GM19238 (cell line): ENCODE data around the gene CHD5.

Source experiments
- DNase-seq: peaks from one replicate; pipeline ENCODE4 v3.0.0; 2011; ENCODE audit warnings: low spot score; ENCODE audit not compliant: insufficient read length

Gene CHD5

DNA sequence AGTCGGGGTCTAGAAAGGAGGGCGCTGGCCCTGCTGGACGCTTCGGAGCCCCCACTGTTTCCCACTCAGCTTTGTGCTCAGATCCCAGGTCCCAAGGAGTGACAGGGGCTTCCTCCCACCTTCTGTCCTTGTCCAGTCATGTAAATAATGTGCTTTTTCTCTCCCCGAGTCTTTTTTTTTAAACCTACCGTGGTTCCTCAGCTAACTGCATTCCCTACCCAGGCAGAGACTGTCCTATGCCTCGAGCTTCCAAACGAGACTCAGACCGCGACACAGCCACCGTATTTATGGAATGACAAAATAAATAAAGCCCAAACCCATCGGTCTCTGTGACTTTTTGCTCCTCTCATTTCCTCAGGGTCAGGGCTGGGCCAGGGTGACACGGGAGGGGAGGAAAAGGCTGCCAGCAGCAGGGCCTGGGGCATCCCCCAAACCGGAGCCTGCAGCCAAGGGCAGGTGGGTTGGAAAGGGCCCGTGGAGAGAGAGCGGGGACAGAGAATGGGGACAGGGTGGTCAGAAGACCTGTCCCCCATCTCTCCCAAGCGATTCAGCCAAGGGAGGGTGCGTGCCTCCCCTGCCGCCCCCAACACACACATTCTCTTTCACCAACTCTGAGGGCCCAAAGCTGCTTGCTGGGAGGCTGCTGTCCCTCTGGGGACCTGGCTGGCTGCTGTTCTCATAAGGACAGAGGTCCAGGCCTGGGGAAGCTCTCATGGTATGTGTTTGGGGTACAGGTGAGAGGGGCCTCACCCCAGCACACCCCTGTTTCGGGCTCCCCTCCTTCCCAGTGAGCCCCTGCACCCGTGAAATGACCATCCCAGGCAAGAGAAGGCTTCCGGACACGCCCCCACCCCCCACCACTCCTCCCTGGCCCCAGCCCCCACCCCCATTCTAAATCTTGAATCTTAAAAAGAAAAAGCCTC is 79.0 kb downstream of the CHD5 start:
- no peak for DNase-seq

DNA sequence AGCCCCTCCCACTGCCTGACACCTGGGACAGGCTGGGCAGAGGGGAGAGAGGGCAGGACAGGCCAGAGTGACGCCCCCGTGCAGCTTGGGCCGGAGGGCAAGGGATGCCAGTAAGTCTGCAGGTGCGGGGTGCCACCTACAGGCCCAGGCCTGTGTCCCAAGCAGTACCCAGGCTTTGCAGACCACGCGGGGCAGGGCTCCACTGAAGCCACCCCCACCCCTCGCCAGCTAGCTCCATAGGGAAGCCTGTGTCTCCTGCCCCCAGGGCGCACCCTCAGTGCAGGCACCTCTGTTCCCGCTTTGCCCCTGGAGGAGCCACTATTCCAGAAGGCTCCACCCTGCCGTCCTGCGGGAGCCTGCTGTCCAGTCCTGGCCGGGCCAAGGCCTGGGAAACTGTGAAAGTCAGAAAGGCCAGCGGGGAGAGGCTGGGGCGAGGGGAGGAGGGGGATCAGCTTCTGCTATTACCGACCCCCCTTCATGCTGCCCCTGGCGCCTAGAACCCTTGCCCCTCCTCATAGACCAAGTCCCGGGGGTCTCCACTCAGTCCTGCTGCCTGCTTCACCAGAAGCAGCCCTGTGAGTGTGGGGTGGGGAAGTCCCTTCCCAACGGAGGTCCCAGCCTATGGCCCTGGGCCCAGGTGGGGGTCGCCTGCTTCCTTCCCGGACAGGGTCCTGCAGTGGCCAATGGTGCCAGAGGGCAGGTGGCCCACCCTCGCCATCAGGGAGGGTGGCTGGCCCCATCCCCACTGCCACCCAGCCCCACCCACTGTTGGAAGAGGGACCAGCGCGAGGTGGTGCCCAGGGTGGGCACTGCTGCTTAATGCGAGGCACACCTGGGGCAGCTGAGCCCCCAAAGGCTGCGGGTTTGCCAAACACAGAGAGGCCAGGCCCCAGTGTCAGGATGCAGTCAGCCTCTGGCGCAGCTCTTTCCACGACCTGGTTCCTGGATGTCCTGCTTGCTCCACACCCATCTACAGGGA is 80.0 kb downstream of the CHD5 start:
- no peak for DNase-seq

DNA sequence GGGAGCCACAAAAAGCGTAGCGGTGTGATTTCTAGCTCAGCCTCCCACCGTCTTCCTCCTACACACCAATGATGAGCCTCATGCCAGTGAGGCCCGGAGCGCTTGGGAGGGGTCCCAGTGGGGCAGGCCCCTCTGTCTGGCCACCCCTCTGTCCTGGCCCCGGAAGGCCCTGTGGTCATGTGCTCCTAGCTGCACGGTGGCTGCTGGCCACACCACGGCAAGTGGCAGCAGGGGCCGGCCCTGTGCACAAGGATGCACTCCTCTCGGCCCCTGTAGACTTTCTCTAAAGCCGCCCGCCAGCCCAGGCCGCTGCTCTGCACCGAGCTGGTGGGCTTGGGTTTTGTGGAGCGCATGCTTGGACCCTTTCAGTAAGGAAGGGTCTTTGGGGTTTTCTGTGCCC is 80.8 kb downstream of the CHD5 start:
- DNase-seq, result no peak

DNA sequence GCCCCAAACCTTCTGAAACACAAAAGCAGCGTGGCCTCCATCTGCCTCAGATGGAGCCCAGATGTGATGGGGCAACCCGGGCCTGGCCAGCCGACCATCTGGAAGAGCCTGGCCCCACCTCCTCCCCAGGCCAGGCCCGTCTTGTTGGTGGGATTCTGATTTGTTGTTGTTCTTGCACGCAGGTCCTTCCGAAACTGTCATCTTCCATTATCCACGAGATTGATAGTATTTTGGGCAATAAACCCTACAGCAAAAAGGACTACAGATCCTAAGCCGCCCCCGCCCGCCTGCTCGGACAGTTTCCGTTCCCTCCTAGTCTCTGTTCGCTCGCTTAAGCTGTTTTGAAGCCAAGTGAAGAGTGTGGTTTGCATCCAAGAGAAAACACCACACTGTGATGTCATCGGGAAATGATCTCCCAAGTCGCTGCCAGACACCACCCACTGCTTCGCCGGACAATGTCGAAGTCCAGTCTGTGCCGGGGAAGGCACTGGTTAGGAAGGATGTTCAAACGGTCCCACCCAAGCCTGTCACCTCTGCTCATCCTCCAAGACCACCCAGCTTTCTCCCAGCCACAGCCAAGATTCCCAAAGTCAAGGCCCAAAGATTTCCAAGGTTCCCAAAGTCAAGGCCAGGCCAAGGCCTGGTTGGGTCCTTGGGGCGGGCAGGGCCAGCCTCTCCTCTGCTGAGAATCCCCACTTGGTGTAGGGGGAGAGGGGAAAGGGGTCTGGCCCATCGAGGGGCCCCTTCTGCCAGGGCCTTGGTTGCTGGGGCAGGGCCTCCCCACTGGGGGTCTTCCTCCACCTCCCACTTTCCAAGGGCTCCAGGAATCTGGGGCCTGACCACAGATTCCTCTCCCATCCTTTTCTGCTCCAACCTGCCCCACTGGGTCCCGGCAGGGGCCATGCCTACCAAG is 81.6 kb downstream of the CHD5 start:
- DNase-seq, result no peak

DNA sequence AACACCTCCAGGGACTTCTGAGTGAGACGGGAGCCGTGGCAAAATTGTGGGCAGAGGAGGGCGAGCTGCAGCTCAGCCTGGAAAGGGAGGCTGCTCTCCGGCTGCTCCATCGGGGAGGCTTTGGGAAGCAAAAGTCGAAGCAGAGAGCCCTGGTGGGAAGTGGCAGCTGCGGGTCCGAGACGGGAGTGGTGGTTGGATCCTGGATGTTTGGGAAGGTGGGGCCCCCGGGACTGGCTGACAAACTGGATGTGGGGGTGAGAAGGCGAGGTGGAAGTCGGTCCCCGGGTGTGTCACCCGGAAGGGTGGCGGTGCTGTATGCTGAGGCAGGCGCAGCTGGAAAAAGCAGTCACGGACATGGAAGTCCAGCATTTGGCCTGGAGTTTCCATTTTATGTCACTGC is 82.3 kb downstream of the CHD5 start:
- no peak for DNase-seq

DNA sequence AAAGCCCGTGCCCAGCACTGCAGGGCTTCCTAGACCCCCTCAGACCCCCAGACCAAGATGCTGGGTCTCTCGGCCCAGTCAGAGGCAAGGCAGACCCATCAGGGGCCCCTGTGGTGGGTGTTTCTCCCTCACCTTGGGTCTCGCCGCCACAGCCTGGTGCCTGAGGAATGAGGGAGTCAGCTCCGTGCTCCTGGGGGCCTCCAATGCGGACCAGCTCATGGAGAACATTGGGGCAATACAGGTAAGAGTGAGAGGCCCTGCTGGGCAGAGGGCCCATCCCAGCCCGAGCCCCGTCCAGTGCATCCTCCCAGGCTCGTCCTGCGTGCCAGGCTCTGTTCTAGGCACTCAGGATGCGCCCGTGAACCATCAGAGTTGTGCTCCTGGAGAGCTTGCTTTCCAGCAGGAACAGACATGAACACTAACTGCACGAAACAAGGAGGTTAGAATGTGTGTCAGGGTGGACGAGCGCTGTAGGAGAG is 83.0 kb downstream of the CHD5 start:
- DNase-seq, result no peak

DNA sequence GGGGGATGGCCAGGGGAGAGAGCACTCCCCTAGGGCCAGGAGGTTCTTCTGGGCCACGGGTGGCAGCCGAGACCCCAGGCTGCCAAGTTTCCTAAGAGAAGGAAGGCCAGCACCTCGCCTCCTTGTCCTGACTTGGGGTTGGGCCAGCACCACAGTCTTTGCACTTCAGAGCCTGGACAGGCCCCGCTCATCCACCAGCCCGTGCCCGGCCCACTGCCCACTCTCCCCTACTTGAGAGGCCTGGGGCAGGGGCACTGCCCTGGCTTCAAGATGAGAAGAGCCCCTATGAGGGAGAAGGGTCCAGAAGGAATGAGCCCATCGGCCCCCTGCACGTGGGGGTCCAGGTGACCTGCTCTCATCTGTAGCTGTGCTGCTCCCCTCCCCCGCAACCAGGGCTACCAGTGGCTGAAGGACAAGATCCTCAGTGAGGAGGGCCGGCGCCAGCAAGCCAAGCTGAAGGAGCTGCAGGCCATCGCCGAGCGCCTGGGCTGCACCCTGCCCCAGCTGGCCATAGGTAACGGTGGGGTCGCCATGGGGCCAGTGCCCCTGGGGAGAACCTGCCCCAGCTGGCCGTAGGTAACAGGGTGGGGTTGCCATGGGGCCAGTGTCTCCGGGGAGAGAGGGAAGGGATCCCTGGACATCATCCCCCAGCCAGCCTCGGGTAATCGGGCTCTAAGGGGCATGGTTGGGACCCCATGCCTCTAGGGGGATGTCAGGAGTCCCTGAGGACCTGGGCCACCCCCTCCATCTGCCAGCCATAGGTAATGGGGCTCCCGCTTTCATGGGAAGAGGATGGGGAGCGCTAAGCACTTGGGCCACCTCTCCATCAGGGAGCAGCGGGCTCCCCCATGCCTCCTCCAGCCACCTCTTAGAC is 83.6 kb downstream of the CHD5 start:
- DNase-seq, result no peak

DNA sequence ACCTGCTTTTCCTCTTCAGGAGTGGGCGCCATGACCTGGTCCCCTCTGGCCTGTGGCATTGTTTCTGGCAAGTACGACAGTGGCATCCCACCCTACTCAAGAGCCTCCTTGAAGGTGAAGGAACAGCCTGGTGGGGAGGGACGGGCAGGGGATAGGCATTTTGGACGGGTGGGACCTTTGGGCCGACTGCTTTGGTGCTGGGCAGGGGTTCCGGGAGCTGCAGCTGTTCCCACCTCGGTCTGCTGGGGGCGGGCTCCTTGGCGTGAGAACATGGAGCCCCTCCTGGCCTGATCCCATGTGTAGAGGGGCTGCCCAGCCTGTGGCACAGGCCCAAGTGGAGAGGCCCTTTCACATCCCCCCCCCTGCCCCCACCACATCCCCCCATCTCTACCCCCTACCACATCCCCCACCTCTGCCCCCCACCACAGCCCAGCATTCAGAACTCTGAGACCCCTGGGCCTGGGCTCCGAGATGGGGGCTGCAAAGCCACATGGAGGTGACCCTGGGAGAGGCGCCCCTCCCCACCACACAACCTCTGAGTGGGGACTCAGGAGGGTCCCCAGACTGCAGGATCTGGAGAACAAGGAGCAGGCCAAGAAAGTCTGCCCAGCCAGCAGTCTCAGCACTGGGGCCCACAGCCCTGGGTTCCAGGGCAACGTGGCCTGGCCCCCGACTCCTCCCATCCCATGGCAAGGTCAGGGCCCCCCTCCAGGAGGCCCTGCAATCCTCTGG is 84.4 kb downstream of the CHD5 start:
- DNase-seq, result no peak

DNA sequence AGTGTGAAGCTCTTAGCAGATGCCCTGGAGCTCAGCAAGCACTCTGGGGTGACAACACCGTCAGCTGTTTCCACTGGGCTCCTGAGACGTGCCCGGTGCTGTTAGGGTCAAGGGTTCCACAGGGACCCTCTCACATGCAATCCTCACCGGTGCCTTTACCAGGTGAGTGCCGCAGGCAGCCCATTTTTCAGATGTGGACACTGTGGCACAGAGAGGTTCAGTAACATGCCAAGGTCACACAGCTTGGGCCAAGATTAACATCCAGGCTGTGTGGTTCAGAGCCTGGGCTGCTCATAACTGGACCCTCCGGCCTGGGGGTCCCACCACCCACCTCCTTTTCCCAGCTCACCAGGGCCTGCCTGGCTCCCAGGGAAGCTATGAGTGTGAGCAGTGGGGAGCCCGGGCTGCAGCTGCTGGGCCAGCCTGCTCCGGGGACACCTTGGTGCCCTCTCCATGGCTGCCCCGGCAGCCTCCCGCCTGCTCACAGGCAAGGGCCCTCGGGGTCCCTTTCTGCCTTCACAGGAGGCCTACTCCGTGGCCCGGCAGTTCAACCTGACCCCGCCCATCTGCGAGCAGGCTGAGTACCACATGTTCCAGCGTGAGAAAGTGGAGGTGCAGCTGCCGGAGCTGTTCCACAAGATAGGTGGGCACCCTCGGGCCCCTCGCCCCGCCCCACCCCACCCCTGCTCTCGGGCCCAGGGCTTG is 85.2 kb downstream of the CHD5 start:
- no peak for DNase-seq

DNA sequence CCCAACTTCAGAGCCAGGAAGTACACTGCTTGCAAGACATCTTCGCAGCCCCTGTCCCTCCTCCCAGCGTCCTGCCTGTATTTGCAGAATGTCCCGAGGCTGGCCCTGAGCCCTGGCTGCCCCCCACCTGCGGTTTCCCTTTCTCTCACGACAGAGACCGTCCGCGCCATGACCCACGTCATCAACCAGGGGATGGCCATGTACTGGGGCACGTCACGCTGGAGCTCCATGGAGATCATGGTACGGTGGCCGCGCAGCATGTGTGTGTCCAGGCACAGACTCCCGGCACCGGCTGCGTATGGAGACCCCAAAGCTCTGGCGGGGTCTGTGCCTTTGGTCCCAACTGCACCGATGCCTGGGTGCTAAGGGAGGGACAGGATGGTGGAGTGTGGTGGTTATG is 85.9 kb downstream of the CHD5 start:
- DNase-seq, result no peak

DNA sequence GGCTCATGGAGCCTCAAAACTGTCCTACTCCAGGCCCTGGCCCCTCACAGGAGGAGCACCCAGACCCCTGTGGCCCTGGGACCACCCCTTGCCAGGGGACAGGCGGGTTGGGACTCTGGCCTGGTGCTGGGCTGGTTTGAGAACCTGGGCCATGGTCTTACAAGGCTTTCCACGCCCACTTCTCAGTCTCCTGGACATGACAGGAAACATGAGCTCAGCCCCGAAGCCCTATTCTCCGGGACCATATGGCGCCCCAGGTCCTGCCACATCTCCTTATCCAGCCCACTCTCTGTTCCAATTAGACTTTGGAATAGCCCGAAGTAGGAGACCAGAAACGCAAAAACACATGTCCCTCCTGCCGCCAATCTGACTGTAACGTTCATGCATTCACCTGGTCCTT is 86.5 kb downstream of the CHD5 start:
- DNase-seq, result no peak

DNA sequence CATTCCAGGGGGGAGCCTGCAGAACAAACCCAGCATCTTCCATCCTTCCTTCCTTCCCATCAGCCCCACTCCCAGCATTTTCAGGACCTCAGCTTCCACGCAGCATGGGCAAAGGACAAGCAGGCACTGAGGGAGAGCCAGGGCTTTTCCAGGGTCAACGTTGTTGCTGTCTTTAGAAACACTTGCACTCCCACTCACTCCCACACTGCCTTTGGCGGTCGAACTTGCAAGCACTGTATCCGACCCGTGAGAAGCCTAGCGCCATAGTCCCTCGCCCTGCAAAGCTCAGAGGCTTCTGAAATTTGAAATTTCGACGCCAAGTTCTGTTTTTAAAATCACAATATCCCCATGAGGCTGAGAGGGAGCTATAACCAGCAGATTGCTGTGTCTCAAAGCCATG is 87.0 kb downstream of the CHD5 start:
- DNase-seq, result no peak

DNA sequence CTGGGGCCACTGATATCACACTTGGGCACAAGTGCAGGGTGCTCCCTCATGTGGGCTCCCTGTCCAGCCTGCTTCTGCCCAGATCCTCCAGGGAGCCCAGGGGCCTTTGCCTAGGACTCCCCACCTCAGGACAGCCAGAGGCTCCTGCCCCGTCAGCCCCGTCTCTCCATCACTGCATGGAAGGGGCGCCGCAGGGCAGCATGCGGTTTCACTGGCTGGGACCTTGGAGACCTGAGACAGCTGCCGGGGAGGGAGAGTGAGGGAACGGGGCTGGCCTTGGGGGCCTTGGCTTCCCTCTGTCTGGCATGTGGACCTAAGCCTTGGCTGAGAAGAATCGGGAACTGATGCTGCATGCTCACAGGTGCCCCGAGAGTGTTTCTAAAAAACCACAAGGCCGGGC is 87.9 kb downstream of the CHD5 start:
- no peak for DNase-seq

DNA sequence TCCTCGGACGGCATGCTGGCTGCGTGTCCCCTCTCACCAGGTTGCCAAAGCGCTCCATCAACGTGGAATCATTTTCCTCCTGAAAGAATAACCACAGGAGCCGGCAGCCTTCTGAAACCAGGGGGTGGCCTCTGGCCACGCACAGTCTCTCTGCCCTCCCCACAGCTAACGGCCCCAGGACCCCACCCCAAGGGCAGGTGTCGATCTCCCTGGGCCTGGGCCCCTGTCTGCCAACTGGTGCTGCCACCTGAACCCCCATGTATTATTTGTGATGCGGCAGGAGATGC is 88.4 kb downstream of the CHD5 start:
- no peak for DNase-seq

DNA sequence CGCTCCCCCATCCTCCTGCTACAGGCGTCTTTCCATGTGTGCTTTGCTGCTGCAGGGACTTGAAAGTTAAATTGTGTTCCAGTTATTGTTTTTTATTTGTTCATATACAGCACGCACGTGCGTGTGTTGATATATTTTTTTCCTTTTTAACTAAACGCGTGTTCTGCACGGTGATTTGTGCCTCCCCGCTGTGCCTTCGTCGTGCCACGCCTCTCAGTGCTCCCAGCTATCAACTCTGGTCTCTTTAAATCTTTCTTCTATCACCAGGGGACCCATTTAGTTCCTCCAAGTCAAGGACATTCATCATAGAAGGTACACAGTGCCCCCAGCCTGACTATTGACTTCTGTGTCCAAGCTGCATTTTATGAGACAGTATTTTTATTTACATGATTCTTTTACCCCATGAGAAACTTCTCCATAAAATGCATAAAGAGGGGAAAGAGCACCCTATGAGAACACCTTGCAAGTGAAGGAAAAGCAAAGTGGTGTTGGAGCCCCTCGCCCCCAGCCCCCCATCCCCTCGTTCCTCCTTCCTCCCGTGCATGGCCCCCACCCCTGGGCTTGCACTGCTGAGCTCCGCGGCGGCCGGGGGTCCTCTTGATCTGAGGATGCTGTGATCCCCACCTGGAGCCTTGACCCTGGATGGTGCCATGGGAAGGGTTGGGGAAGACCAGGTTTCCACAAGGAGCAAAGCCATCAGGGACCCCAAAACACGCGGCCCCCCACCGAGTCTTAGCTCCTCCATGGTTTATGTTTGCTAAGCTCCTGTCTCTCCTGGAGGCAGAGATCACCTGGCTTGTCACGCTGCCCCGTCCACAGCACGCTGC is 88.9 kb downstream of the CHD5 start:
- no peak for DNase-seq

DNA sequence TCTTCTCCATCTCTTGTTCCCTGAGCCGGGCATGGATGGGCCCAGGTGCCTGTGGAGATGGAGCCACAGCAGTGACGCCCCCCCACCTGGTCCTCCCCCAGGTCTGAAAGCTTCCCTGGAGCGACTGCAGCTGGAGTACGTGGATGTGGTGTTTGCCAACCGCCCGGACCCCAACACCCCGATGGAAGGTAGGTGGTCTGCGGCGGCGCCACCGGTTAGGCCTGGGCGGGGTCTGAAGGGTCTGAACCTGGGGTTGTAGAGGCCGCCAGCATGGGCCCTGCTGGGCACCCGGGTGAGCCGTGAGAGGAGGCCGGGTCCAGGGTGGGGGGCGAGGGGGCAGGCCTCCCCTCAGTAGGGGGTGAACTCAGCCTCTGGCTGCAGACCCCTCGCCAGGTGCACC is 89.8 kb downstream of the CHD5 start:
- no peak for DNase-seq

DNA sequence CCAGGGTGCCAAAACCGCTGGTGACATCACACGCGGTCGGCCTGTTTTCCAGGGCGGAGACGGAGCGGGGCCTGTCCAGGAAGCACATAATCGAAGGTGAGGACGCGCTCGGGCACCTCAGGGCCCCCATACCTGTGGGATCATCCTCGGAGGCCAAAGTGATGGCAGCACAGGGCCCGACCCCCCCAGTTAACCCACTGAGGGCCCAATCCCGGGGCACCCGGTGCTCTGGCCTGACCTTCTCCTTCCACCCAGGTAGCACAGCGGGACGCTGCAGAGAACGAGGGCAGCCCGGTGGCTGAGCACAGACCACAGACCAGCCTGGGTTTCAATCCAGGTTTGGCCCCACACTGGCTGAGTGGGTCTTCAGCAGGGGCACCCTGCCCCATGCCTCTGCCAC is 91.2 kb downstream of the CHD5 start:
- no peak for DNase-seq

DNA sequence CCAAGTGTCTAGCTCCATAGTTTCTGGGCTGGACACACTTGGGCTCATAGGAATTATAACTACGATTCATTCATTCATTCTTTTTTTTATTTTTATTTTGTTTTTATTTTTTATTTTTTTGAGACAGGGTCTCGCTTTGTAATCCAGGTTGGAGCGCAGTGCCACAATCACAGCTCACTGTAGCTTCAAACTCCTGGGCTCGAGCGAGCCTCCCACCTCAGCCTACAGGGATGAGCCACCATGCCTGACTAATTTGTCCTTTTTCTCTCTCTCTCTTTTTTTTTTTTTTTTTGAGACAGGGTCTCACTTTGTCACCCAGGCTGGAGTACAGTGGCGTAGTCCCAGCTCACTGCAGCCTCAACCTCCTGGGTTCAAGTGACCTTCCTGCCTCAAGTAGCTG is 92.2 kb downstream of the CHD5 start:
- no peak for DNase-seq
